GM12872 (cell line): ENCODE results near the gene GRM8.

Source experiments
- TF ChIP-seq, protein P1 (sequence below): IDR thresholded peaks from 3 replicates; pipeline ENCODE4 v1.5.1; 2011; ENCODE audit warnings: low read depth, mild to moderate bottlenecking, low read length, moderate library complexity; ENCODE audit not compliant: insufficient read depth

Gene GRM8

DNA sequence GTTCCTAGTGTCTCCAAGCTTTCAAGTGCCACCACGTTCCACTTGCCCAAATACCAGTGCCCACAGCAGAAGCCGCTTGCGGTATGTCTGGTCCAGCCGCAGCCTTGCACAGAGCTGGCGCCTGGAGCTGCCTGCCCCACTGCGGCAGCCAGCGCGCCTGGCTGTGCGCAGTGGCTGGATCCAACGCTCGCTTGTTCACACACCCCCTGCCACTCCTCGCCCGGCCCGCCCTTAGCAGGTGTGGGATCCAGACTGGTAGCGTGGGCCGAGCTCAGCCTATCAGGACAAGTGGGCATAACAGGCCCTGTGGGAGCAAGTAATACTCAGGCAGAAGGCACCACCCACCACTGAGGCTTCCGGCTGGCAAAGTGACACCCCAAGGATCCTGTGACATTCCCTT, 294.4 kb downstream of the GRM8 start:
- TF ChIP-seq, protein P1, sequence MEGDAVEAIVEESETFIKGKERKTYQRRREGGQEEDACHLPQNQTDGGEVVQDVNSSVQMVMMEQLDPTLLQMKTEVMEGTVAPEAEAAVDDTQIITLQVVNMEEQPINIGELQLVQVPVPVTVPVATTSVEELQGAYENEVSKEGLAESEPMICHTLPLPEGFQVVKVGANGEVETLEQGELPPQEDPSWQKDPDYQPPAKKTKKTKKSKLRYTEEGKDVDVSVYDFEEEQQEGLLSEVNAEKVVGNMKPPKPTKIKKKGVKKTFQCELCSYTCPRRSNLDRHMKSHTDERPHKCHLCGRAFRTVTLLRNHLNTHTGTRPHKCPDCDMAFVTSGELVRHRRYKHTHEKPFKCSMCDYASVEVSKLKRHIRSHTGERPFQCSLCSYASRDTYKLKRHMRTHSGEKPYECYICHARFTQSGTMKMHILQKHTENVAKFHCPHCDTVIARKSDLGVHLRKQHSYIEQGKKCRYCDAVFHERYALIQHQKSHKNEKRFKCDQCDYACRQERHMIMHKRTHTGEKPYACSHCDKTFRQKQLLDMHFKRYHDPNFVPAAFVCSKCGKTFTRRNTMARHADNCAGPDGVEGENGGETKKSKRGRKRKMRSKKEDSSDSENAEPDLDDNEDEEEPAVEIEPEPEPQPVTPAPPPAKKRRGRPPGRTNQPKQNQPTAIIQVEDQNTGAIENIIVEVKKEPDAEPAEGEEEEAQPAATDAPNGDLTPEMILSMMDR: no peak

DNA sequence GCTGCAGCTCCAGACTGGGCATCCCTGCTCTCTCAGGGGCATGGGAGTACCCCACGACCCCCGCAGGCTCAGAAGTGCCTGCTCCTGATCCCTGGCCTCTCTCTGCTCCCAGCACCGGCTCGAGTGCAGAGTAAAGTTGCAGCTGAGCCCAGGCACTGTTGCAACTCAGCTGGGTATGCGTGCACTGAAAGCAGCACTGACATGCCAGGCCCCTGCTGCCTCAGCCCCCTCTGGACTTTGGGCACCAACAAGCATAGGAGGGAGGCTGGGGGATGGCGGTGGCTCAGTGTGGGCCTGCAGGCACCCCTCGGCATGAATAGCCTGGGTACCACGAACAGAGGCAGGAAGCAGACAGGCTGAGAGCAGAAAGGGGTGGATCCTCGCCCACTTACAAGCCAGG, 295.3 kb downstream of the GRM8 start:
- TF ChIP-seq, protein P1: no peak

DNA sequence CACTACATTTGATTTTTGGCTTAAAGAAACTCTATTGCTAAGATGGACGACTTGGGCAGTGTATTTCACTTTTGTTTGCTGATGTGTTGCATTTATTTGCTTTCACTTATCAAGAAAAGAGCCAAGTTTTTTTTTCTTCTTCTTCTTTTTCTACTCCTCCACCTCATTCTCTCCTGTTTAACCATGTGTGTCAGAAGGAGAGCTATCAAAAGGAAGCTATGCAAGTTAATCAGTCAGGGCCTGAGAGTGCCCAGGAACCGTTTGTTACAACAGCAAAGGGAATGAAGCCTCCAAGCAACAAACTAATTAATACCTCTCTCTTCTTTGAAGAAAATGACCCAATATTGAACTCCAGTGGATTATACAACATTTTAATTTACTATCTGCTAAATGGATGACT, 299.3 kb downstream of the GRM8 start:
- TF ChIP-seq, protein P1: no peak

DNA sequence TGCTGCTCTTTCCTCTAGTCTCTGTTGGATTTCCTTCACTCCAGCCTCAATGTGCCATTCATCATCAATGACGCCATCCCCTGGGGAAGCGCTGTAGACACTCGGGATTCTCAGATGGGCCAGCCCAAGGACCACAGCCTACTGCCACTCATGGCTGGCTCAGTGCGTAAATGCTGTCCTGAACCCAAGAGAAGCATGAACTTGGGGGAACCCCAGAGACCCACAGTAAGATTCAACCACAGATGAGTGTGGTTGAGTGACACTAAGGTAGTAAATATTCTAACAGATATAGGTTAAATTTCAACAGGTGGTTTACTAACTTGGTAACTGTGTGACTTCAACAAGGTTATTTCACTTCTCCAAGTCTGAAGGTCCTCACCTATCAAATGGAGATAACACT, 304.1 kb downstream of the GRM8 start:
- TF ChIP-seq, protein P1: no peak

DNA sequence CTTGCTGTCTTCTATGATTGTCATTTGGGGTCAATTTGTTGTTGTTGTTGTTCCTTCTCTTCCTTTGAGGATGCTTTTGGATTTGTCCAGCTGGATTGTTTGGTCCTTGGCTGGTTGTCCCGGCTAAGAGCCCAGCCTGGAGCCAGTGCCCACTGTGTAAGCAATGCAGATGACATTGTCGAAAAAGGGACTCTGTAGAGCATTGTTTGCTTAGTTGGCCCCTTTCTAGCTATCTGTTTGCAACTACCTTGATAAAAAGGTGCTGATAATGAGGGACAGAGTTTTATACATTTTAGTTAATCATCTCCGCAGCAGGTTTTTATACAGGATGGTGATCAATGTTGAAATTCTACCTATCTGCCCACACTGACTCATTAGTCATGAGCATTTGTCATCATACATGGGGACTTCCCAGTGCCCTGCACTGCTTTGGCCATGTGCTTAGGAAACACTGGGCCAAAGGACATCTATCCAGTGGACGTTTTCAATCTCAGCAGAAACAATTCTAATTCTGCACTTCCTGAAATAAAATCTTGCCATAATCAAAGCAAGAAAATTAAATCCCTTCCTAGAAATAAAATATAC, 311.9 kb downstream of the GRM8 start:
- TF ChIP-seq, protein P1: no peak

DNA sequence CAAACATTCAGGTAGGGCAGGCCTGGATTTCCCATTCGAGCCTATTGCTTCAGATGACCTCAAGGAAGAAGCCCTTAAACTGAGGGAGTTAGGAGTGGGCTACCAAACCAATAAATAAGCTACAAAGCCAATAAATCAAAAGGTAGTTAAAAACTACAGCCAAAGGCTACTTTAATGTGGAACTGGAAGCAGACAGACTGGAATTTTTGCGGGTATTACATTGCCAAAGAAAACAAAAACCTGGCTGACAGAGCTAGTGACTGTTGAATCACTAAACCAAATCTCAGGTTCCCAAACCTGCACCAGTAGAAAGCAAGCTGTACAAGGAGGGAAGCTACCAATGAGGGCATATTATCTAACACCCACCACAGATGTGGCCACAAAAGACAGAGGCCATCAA, 315.6 kb downstream of the GRM8 start:
- TF ChIP-seq, protein P1: no peak

DNA sequence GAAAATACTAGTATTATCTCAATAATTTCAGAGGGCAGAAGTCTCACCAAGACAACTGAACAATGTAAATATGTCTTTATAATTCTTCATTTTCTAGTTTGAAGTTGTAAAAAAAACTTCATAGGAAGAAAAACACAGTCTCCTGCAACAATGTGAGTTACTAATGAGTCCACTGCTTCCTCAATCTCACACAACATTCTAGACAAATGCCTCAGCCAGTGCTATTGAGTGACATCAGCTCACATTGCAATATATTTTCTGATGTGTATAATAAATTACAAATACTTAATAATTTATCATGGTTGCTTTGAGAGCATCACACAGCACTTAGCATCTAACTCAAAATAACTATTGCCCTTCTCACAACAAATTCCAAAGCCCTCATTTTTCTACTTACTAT, 321.2 kb downstream of the GRM8 start:
- TF ChIP-seq, protein P1: no peak

DNA sequence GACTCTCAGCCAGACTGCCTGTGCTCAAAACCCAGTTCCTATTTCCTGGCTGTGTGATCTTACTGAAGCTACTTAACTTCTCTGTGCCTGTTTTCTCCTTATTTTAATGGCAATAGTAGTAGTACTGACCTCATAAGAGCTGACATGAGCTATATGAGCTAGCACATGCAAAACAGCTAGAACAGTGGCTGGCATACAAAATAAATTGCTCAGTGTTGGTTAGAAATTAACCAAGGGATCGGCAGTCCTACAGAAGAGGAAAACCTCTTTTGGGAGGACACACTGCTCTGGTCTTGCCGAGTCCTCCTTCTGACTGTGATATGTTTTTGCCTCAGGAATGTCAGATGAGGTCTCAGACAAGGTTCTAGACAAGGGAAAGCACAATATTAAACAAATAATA, 322.6 kb downstream of the GRM8 start:
- TF ChIP-seq, protein P1: no peak
